ENCODE data around the gene ANGPTL4. TPM values are rescaled to one million over a fixed set of nuclear protein-coding genes. Genes with fewer than 3 reads are reported as not detected.
A peak's percentile ranks its signal among the peaks of the same experiment; 100 is the strongest.

ANGPTL4 gene
- total and polyA plus RNA-seq, 9 of the 15 experiments (the other 6 are each of a cell fraction or from before 2014, with no cell fraction given) = 0.05 to 0.77 (median 0.22) TPM; not detected in 4

GRCh38 chr19:8412783-8413628, 49.1 kb downstream of the ANGPTL4 start, which contains the start of gene MARCHF2:
Gene MARCHF2 (plus strand): TSS chr19:8413305. CDS start chr19:8421841, 8,536 bp downstream.
- FAIRE-seq = peak; percentile 93
- H3K27ac ChIP-seq (ENCODE audit: extremely low read depth, low read depth, low read length) = no peak within 1 kb of the TSS
- TF ChIP-seq ELF4 (CRISPR knock-in tag; IDR thresholded peaks at IDR 0.05) (no peak), SREBF2 (CRISPR knock-in tag; IDR thresholded peaks at IDR 0.05) (no peak), GTF2A2 (tag; IDR thresholded peaks at IDR 0.05) (no peak), ZNF707 (CRISPR knock-in tag; conservative IDR thresholded peaks at IDR 0.05) (no peak), MLLT1 (IDR thresholded peaks at IDR 0.05) (no peak), ZNF740 (CRISPR knock-in tag; IDR thresholded peaks at IDR 0.05) (no peak), ZNF740 (tag; IDR thresholded peaks at IDR 0.05) (peak in 1 of 2 experiments; percentile 50; a peak in 1 of 4 replicates), SNIP1 (IDR thresholded peaks at IDR 0.05; ENCODE audit: low read depth) (no peak), TFE3 (CRISPR knock-in tag; IDR thresholded peaks at IDR 0.05) (no peak), ZC3H4 (CRISPR knock-in tag; IDR thresholded peaks at IDR 0.05; ENCODE audit: borderline replicate concordance) (no peak), SMC3 (conservative IDR thresholded peaks at IDR 0.05; ENCODE audit: insufficient read depth, low read depth, low read length) (0 out of 2 replicates have a peak, but pooled peaks have one; percentile 20), SRSF9 (IDR thresholded peaks at IDR 0.05; ENCODE audit: borderline replicate concordance, low read depth, low read length) (no peak), PHB (CRISPR knock-in tag; IDR thresholded peaks at IDR 0.05) (no peak), MAFG (tag; conservative IDR thresholded peaks at IDR 0.05) (no peak), ZFX (CRISPR knock-in tag; IDR thresholded peaks at IDR 0.05) (peak; percentile 56), ZNF174 (CRISPR knock-in tag; IDR thresholded peaks at IDR 0.05) (no peak), MYC (IDR thresholded peaks at IDR 0.05; ENCODE audit: low read depth, low read length) (peak; percentile 42; the same call in 1 of the 2 replicates), MYC (CRISPR knock-in tag; IDR thresholded peaks at IDR 0.05; ENCODE audit: borderline replicate concordance, low read depth) (no peak)

More at GRCh38 chr19:8412783-8413628, 49.1 kb downstream of the ANGPTL4 start, which contains the start of gene MARCHF2:
- DNase-seq (ENCODE audit: extremely low read depth in 1 of 4, low spot score in 3 of 4) (peak; percentile 97 to 99 (median 98)), ATAC-seq (peak; percentile 99)
- CTCF ChIA-PET (ENCODE audit: low intra/inter-chr PET ratio) = interaction anchor here (1.0 kb wide), 1 partner anchor 168 kb away, joined by 3 read pairs; no protein-coding TSS in a partner anchor
- Histone ChIP-seq H2AFZ (ENCODE audit: low read depth, low read length) (peak within 1 kb of the TSS; percentile 87), H3K27me3 (ENCODE audit: control insufficient read depth in 2 of 2, insufficient read depth in 2 of 2, low read length in 2 of 2) (no peaks in the 10 kb centered on the region), H3K79me2 (ENCODE audit: control insufficient read depth, insufficient read depth, low read length) (no peaks in the 10 kb centered on the region), H3K9me1 (ENCODE audit: control insufficient read depth, insufficient read depth, low read length) (no peaks in the 10 kb centered on the region), H3K4me1 (replicated peaks in 1 of 2; ENCODE audit: control insufficient read depth in 2 of 2, insufficient read depth in 2 of 2, low read length in 2 of 2) (peaks cover 22 to 39% of the 10 kb centered on the region in 2 experiments; a peak in 4 of 5 replicates), H3K9ac (ENCODE audit: insufficient read depth in 1 of 2, low read depth in 2 of 2, low read length in 2 of 2) (peak within 1 kb of the TSS; percentile 37 to 92; a peak in 3 of 4 replicates), H3K36me3 (ENCODE audit: control insufficient read depth, insufficient read depth, low read length) (no peaks in the 10 kb centered on the region), H3K4me2 (ENCODE audit: insufficient read depth, low read length) (peak within 1 kb of the TSS; percentile 71), H4K20me1 (replicated peaks; ENCODE audit: control insufficient read depth, insufficient read depth, low read length) (no peaks in the 10 kb centered on the region), H3K4me3 (peak within 1 kb of the TSS; percentile 53), H3K9me3 (replicated peaks; ENCODE audit: control insufficient read depth, insufficient read depth, low read depth, low read length) (no peaks in the 10 kb centered on the region)
- WGBS (ENCODE audit: insufficient coverage, low coverage, missing lambda C conversion rate) = 6% methylated on average over 46 of the region's 89 CpGs
- POLR2A ChIA-PET = interaction anchor here (0.6 to 1.4 kb wide), 9 partner anchors 11 to 93 kb away, joined by 3 to 5 read pairs (median 3); partner anchors contain the start of genes HNRNPM and RAB11B
- in situ Hi-C loops (cut with MboI) = no loop called here
- intact Hi-C loops (cut with micrococcal nuclease) = loop anchor here (5.0 to 10.0 kb wide), 2 partner anchors 99 to 162 kb away; partner anchors contain the start of genes MYO1F and ZNF414
- BruUV-seq (replicated peaks) = no TSS peak
